Measurements from ENCODE around the gene UBE2H.

Gene UBE2H

DNA sequence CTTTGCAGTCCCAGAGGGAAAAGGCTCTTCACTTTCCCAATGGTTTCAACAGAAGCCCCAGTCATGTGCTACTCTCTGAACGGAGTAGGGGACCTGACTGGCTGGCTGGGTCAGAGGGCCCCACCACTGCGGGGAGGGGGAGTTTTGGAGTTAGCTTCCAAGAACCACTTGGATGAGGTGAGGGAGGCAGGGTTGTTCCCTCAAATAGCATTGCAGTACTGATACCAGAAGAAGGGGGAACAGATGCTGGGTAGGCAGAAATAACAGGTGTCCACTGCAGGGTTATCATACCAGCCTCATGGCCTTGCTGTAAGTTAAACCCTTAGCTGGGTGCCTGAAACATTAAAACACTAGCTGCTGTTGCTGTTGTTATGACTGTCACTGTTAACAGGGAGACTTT is 131.3 kb downstream of the UBE2H start:
- Histone ChIP-seq H3K9me2 (replicated peaks; ENCODE audit: low read depth, low read length) (no peaks in the 10 kb centered on the region), H3K9ac (ENCODE audit: low read depth, low read length, poor library complexity, severe bottlenecking) (no peak overlapping the region), H3K79me2 (ENCODE audit: insufficient read depth, low read length) (no peaks in the 10 kb centered on the region), H3K4me2 (ENCODE audit: low read depth, low read length, poor library complexity, severe bottlenecking) (no peak overlapping the region), H3K36me3 (ENCODE audit: insufficient read depth, low read length) (no peaks in the 10 kb centered on the region), H3K4me1 (ENCODE audit: insufficient read depth, low read length, poor library complexity, severe bottlenecking) (peaks cover 6% of the 10 kb centered on the region), H3K4me3 (ENCODE audit: low read length, poor library complexity, severe bottlenecking) (no peak overlapping the region), H3F3A (ENCODE audit: low read depth) (no peaks in the 10 kb centered on the region), H4K20me1 (ENCODE audit: insufficient read depth, low read length, poor library complexity, severe bottlenecking) (no peaks in the 10 kb centered on the region), H3K9me3 (ENCODE audit: insufficient read depth, low read depth, low read length) (no peaks in the 10 kb centered on the region), H2AFZ (ENCODE audit: low read length) (no peak overlapping the region), H3K27me3 (ENCODE audit: insufficient read depth, low read length, poor library complexity, severe bottlenecking) (no peaks in the 10 kb centered on the region)
- TF ChIP-seq, protein P1, sequence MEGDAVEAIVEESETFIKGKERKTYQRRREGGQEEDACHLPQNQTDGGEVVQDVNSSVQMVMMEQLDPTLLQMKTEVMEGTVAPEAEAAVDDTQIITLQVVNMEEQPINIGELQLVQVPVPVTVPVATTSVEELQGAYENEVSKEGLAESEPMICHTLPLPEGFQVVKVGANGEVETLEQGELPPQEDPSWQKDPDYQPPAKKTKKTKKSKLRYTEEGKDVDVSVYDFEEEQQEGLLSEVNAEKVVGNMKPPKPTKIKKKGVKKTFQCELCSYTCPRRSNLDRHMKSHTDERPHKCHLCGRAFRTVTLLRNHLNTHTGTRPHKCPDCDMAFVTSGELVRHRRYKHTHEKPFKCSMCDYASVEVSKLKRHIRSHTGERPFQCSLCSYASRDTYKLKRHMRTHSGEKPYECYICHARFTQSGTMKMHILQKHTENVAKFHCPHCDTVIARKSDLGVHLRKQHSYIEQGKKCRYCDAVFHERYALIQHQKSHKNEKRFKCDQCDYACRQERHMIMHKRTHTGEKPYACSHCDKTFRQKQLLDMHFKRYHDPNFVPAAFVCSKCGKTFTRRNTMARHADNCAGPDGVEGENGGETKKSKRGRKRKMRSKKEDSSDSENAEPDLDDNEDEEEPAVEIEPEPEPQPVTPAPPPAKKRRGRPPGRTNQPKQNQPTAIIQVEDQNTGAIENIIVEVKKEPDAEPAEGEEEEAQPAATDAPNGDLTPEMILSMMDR (conservative IDR thresholded peaks at IDR 0.05; ENCODE audit: low read length) = no peak
- no peak for TF ChIP-seq EZH2phosphoT487 (IDR thresholded peaks at IDR 0.05; ENCODE audit: borderline replicate concordance)

DNA sequence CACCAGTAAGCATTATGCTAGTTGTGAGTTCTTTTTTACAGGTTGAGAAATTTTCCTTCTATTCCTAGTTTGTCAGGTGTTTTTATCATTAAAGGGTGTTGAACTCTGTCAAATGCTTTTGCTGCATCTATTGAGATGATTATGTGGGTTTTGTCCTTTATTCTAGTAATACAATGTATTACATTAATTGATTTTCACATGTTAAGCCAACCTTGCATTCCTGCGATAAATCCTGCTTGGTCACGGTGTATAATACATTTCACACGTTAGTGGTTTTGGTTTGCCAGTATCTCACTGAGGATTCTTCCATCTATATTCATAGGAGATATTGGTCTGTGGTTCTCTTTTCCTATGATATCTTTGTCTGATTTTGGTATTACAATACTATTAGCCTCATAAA is 136.0 kb downstream of the UBE2H start:
- TF ChIP-seq, protein P1 (conservative IDR thresholded peaks at IDR 0.05; ENCODE audit: low read length) = no peak
- no peak for TF ChIP-seq EZH2phosphoT487 (IDR thresholded peaks at IDR 0.05; ENCODE audit: borderline replicate concordance)
- Histone ChIP-seq H3K36me3 (ENCODE audit: insufficient read depth, low read length) (no peaks in the 10 kb centered on the region), H3K9ac (ENCODE audit: low read depth, low read length, poor library complexity, severe bottlenecking) (no peak overlapping the region), H3K4me3 (ENCODE audit: low read length, poor library complexity, severe bottlenecking) (no peak overlapping the region), H3K4me2 (ENCODE audit: low read depth, low read length, poor library complexity, severe bottlenecking) (no peak overlapping the region), H3K4me1 (ENCODE audit: insufficient read depth, low read length, poor library complexity, severe bottlenecking) (no peaks in the 10 kb centered on the region), H2AFZ (ENCODE audit: low read length) (no peak overlapping the region), H3K79me2 (ENCODE audit: insufficient read depth, low read length) (no peaks in the 10 kb centered on the region), H3F3A (ENCODE audit: low read depth) (no peaks in the 10 kb centered on the region), H3K9me2 (replicated peaks; ENCODE audit: low read depth, low read length) (no peaks in the 10 kb centered on the region), H4K20me1 (ENCODE audit: insufficient read depth, low read length, poor library complexity, severe bottlenecking) (no peaks in the 10 kb centered on the region), H3K9me3 (ENCODE audit: insufficient read depth, low read depth, low read length) (no peaks in the 10 kb centered on the region), H3K27me3 (ENCODE audit: insufficient read depth, low read length, poor library complexity, severe bottlenecking) (no peaks in the 10 kb centered on the region)

DNA sequence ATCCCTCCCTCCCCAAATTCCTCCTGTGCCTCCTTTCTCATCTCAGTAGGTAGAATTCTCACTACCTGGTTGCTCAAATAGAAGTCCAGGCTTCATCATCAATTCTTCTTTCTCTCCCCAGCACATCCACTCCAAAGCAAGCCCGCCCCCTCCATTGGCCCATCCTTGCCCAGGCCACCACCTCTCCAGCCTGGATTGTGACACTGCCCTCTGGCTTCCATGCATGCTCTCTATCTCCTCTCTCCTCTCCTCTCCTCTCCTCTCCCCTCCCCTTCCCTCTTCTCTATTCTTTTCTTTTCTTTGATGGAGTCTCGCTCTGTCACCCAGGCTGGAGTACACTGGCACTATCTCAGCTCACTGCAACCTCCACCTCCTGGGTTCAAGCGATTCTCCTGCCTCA is 144.9 kb downstream of the UBE2H start:
- no peak overlapping the region for H3K4me2 ChIP-seq (ENCODE audit: low read depth, low read length, poor library complexity, severe bottlenecking)
- no peaks in the 10 kb centered on the region for H3K4me1 ChIP-seq (ENCODE audit: insufficient read depth, low read length, poor library complexity, severe bottlenecking)
- H4K20me1 ChIP-seq (ENCODE audit: insufficient read depth, low read length, poor library complexity, severe bottlenecking) = no peaks in the 10 kb centered on the region
- H3K9me2 ChIP-seq (replicated peaks; ENCODE audit: low read depth, low read length) = no peaks in the 10 kb centered on the region
- no peaks in the 10 kb centered on the region for H3F3A ChIP-seq (ENCODE audit: low read depth)
- no peak overlapping the region for H3K9ac ChIP-seq (ENCODE audit: low read depth, low read length, poor library complexity, severe bottlenecking)
- no peak overlapping the region for H2AFZ ChIP-seq (ENCODE audit: low read length)
- no peaks in the 10 kb centered on the region for H3K9me3 ChIP-seq (ENCODE audit: insufficient read depth, low read depth, low read length)
- no peaks in the 10 kb centered on the region for H3K36me3 ChIP-seq (ENCODE audit: insufficient read depth, low read length)
- no peaks in the 10 kb centered on the region for H3K79me2 ChIP-seq (ENCODE audit: insufficient read depth, low read length)
- TF ChIP-seq EZH2phosphoT487 (IDR thresholded peaks at IDR 0.05; ENCODE audit: borderline replicate concordance) = no peak
- TF ChIP-seq, protein P1 (conservative IDR thresholded peaks at IDR 0.05; ENCODE audit: low read length) = no peak
- no peaks in the 10 kb centered on the region for H3K27me3 ChIP-seq (ENCODE audit: insufficient read depth, low read length, poor library complexity, severe bottlenecking)
- no peak overlapping the region for H3K4me3 ChIP-seq (ENCODE audit: low read length, poor library complexity, severe bottlenecking)

Measured in Loucy (cell line).